ENCODE results near the gene XIRP1. TPM values are rescaled to one million over a fixed set of nuclear protein-coding genes. Genes with fewer than 3 reads are reported as not detected.
"Not testable (repeated sequence)": the region's sequence is repeated elsewhere in the genome, so short reads cannot be mapped to it uniquely, and the experiment has no call there.

Gene XIRP1
- total RNA-seq, 1 donor from 2014 or later, result not detected

DNA sequence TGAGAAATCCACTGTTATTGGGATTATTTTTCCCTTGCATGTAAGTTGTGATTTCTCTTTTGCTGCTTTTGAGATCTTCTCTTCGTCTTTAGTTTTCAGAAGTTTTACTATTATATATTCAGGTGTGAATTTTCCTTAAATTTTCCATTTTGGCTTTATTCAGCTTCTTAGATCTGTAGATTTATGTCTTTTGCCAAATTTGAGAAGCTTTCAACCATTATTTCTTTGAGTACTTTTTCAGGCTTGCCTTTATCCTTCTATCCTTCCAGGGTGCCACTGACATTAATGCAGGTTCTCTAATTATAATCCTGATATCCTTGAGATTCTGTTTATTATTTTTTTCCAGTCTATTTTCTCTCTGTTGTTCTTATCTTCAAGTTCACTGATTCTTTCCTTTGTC is 38.1 kb upstream of the XIRP1 start:
- DNase-seq (ENCODE audit: low spot score, unreplicated experiment), result no peak

DNA sequence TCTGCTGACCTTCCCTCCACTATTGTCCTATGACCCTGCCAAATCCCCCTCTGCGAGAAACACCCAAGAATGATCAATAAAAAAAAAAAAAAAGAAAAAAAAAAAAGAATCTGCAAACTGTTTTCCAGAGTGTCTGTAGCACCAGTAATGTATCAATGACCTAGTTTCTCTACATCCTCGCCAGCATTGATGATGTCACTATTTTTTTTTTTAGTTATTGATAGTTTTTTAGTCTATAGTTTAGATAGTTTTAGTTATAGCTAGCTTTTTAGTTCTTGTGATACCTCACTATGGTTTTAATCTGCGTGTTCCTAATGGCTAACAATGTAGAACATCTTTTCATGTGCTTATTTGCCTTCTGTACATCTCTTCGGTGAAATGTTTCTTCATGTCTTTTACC is 36.1 kb upstream of the XIRP1 start:
- peaks cover 7% of the 10 kb centered on the region for H3K9me3 Mint-ChIP-seq (ENCODE audit: low read depth)
- H3K36me3 Mint-ChIP-seq (ENCODE audit: insufficient read depth), result no peaks in the 10 kb centered on the region
- H3K4me3 Mint-ChIP-seq (ENCODE audit: low read depth), result no peak overlapping the region
- no peak overlapping the region for H3K27ac Mint-ChIP-seq
- TF ChIP-seq CTCF (IDR thresholded peaks at IDR 0.05; ENCODE audit: unreplicated experiment), result no peak
- peaks cover 3% of the 10 kb centered on the region for H3K27me3 Mint-ChIP-seq
- peaks cover 5% of the 10 kb centered on the region for H3K4me1 Mint-ChIP-seq (ENCODE audit: low read depth)
- no peak for DNase-seq (ENCODE audit: low spot score, unreplicated experiment)

More for the DNA sequence above, 38.1 kb upstream of the XIRP1 start:
- H3K9me3 Mint-ChIP-seq (ENCODE audit: low read depth), result peaks cover 7% of the 10 kb centered on the region
- peaks cover 3% of the 10 kb centered on the region for H3K27me3 Mint-ChIP-seq
- no peak overlapping the region for H3K4me3 Mint-ChIP-seq (ENCODE audit: low read depth)
- H3K4me1 Mint-ChIP-seq (ENCODE audit: low read depth), result peaks cover 5% of the 10 kb centered on the region
- H3K27ac Mint-ChIP-seq, result no peak overlapping the region
- no peaks in the 10 kb centered on the region for H3K36me3 Mint-ChIP-seq (ENCODE audit: insufficient read depth)
- no peak for TF ChIP-seq CTCF (IDR thresholded peaks at IDR 0.05; ENCODE audit: unreplicated experiment)

- not testable (repeated sequence) for DNase-seq (ENCODE audit: low spot score, unreplicated experiment); H3K36me3 Mint-ChIP-seq (ENCODE audit: insufficient read depth); H3K4me3 Mint-ChIP-seq (ENCODE audit: low read depth); H3K27me3 Mint-ChIP-seq; H3K4me1 Mint-ChIP-seq (ENCODE audit: low read depth); H3K9me3 Mint-ChIP-seq (ENCODE audit: low read depth); H3K27ac Mint-ChIP-seq
Measured at GRCh38 chr3:39227596-39227995, 35.2 kb upstream of the XIRP1 start.

GRCh38 chr3:39226106-39226741 is 33.8 kb upstream of the XIRP1 start:
- Mint-ChIP-seq H3K4me1 (ENCODE audit: low read depth) (no peaks in the 10 kb centered on the region), H3K9me3 (ENCODE audit: low read depth) (peaks cover 7% of the 10 kb centered on the region), H3K36me3 (ENCODE audit: insufficient read depth) (no peaks in the 10 kb centered on the region), H3K27me3 (no peaks in the 10 kb centered on the region), H3K27ac (no peak overlapping the region), H3K4me3 (ENCODE audit: low read depth) (no peak overlapping the region)
- DNase-seq (ENCODE audit: low spot score, unreplicated experiment), result no peak
- no peak for TF ChIP-seq CTCF (IDR thresholded peaks at IDR 0.05; ENCODE audit: unreplicated experiment)

DNA sequence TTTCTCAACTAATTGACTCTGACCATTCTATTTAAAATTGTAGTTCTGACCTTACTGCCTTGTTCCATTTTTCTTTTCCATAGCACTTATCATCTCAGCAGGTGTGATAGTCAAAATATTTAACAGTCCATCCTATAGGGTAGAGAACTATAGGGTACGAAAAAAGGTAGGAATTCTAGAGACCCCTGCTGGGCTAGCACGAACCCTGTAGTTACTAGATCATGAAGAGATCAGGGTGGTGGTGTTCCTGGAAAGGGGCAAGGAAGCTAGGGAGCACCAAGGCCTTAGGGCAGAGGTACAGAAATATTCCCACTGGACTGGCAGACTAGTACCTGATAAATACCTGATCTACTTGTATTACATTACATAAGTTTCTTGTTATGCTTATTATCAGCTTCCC is 31.9 kb upstream of the XIRP1 start:
- no peaks in the 10 kb centered on the region for H3K4me1 Mint-ChIP-seq (ENCODE audit: low read depth)
- no peaks in the 10 kb centered on the region for H3K36me3 Mint-ChIP-seq (ENCODE audit: insufficient read depth)
- no peak for DNase-seq (ENCODE audit: low spot score, unreplicated experiment)
- no peak for TF ChIP-seq CTCF (IDR thresholded peaks at IDR 0.05; ENCODE audit: unreplicated experiment)
- H3K27me3 Mint-ChIP-seq, result no peaks in the 10 kb centered on the region
- no peak overlapping the region for H3K4me3 Mint-ChIP-seq (ENCODE audit: low read depth)
- no peaks in the 10 kb centered on the region for H3K9me3 Mint-ChIP-seq (ENCODE audit: low read depth)
- H3K27ac Mint-ChIP-seq, result no peak overlapping the region

- no peaks in the 10 kb centered on the region for H3K36me3 Mint-ChIP-seq (ENCODE audit: insufficient read depth)
- H3K27me3 Mint-ChIP-seq, result no peaks in the 10 kb centered on the region
- DNase-seq (ENCODE audit: low spot score, unreplicated experiment), result no peak
- H3K9me3 Mint-ChIP-seq (ENCODE audit: low read depth), result no peaks in the 10 kb centered on the region
- TF ChIP-seq CTCF (IDR thresholded peaks at IDR 0.05; ENCODE audit: unreplicated experiment), result no peak
- H3K27ac Mint-ChIP-seq, result no peak overlapping the region
- no peaks in the 10 kb centered on the region for H3K4me1 Mint-ChIP-seq (ENCODE audit: low read depth)
- no peak overlapping the region for H3K4me3 Mint-ChIP-seq (ENCODE audit: low read depth)
Measured at GRCh38 chr3:39222939-39223338, 30.5 kb upstream of the XIRP1 start.
